Prostate gland (tissue), 2 donors: ENCODE results near the gene KRT26. TPM values are rescaled to one million over a fixed set of nuclear protein-coding genes. Genes with fewer than 3 reads are reported as not detected.
A peak's percentile ranks its signal among the peaks of the same experiment; 100 is the strongest.

ENCODE experiments used
- DNase-seq: peaks from one replicate; pipeline ENCODE4 v3.0.0-alpha.2; 2019; ENCODE audit warnings: low spot score
- H3K27ac ChIP-seq, 2 donors: fragments of 200-600 bp; sonication (generic); 2 replicates each; pipeline ENCODE4 v1.5.1; 2017 to 2019
- H3K27me3 ChIP-seq: fragments of 200-600 bp; sonication (generic); replicated peaks from 2 replicates; pipeline ENCODE4 v1.5.1; 2019; ENCODE audit not compliant: insufficient read depth
- H3K36me3 ChIP-seq, 2 donors: fragments of 200-600 bp; sonication (generic); 1 replicate in 1 of 2; 2 replicates in 1 of 2; pipeline versions ENCODE4 v1.5.1 to v1.8.1; 2017 to 2019
- H3K4me1 ChIP-seq: fragments of 200-600 bp; sonication (generic); replicated peaks from 2 replicates; pipeline ENCODE4 v1.5.1; 2019
- H3K4me3 ChIP-seq, 2 donors: fragments of 200-600 bp; sonication (generic); 2 replicates each; pipeline ENCODE4 v1.5.1; 2017 to 2019
- H3K9me3 ChIP-seq: fragments of 200-600 bp; sonication (generic); 2 replicates; pipeline ENCODE4 v1.5.1; 2017
- CTCF ChIP-seq, 4 experiments: fragments of 200-600 bp in 2 of 4; fragments of 450-650 bp in 2 of 4; sonication (generic) in 2 of 4; IDR thresholded peaks; 1 replicate in 3 of 4; 2 replicates in 1 of 4; pipeline ENCODE4 v1.5.1; 2016 to 2019; ENCODE audit warnings: antibody characterized with exemption in 4 of 4, mild to moderate bottlenecking in 2 of 4, moderate library complexity in 2 of 4
- POLR2A ChIP-seq: fragments of 450-650 bp; IDR thresholded peaks from one replicate; pipeline ENCODE4 v1.6.1; 2016; ENCODE audit warnings: antibody characterized with exemption, mild to moderate bottlenecking
- POLR2AphosphoS5 ChIP-seq: sonication (generic); formaldehyde crosslinking; IDR thresholded peaks from one replicate; pipeline ENCODE4 v1.6.1; 2017; ENCODE audit warnings: antibody characterized with exemption
- WGBS: methylation state at CpG from one replicate; pipeline ENCODE4 v1.1.5; 2018; 5-methylcytosine and 5-hydroxymethylcytosine counted together
- intact Hi-C: fragments of 100-400 bp; cut with DNase I; formaldehyde crosslinking; loops from one replicate; pipeline ENCODE4 v1.14.2; 2022
- total RNA-seq, 2 donors: library from RNA; depleted of rRNA; stranded (reverse); fragments of >200 nt; gene quantifications; one replicate each; pipeline ENCODE4 v1.1.0, GENCODE V29; 2016

KRT26 gene
- total RNA-seq, result under 1 TPM in 1 of 2 donors, not detected in 1; 0.28 TPM

DNA sequence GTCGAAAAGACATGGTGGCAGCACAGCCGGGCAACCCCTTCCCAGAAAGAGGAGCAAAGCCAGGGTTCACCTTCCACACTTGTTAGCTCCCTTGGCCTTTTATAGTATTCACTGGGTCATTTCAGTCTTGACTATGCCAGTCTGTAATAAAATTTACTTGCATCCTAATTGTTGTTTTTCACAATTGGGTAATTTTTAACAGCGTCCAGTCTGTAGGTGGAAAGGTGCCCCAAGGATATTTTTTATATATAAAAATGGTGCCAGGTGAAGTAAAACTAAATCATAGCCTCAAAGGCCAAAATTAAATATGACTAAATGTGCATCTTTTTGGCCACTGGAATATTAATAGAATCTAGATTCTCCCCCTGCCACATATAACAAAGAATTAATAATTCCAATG lies at the start of gene KRT26:
KRT26 (minus strand) TSS at position 101 of the 400 bp plus-strand sequence; CDS start at position 13, 88 bp downstream.
- intact Hi-C loops, result no loop called here
- H3K4me1 ChIP-seq, result no peaks in the 10 kb centered on the region
- H3K27me3 ChIP-seq, result no peaks in the 10 kb centered on the region
- no peaks in the 10 kb centered on the region for H3K9me3 ChIP-seq
- H3K4me3 ChIP-seq, result no peak within 1 kb of the TSS
- TF ChIP-seq POLR2A (no peak), CTCF (IDR thresholded peaks at IDR 0.05) (no peak), POLR2AphosphoS5 (no peak)
- no peak for DNase-seq
- WGBS, result 94% methylated on average over 3 of the region's 3 CpGs
- H3K27ac ChIP-seq, result no peak within 1 kb of the TSS
- no peaks in the 10 kb centered on the region for H3K36me3 ChIP-seq

GRCh38 chr17:40821536-40821935 lies 49.5 kb upstream of the KRT26 start:
- no peaks in the 10 kb centered on the region for H3K9me3 ChIP-seq
- peak overlapping the region; percentile 17 to 30 for H3K27ac ChIP-seq
- no peaks in the 10 kb centered on the region for H3K27me3 ChIP-seq
- TF ChIP-seq POLR2AphosphoS5, result peak; percentile 8
- TF ChIP-seq CTCF (IDR thresholded peaks at IDR 0.05), result no peak
- TF ChIP-seq POLR2A, result no peak
- no peak for DNase-seq
- no peak overlapping the region for H3K4me3 ChIP-seq
- peaks cover 5% of the 10 kb centered on the region for H3K4me1 ChIP-seq
- intact Hi-C loops, result no loop called here
- no peaks in the 10 kb centered on the region for H3K36me3 ChIP-seq

DNA sequence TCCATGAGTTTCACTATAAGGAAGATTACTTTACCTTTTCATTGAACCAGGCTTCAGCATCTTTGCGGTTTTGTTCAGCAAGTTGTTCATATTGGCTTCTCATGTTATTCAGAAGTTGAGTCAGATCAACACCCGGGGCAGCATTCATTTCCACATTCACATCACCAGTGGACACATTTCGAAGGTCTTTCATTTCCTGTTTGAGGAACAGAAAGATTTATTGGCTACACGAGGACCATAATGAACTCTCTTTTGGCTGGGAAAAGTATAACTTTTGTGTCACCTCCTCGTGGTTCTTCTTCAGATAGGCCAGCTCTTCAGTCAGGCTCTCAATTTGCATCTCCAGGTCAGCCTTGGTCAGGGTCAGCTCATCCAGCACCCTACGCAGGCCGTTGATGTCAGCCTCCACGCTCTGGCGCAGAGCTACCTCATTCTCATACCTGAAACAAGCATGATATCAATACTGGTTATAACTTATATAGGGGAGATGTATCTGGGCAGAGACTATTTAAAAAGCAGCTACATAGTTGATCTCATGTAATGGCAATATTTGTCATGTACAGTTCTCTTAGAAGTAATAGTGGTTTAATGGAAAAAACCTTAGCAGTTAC lies 48.3 kb upstream of the KRT26 start:
- TF ChIP-seq CTCF (IDR thresholded peaks at IDR 0.05), result no peak
- no peak for TF ChIP-seq POLR2A
- no peak for TF ChIP-seq POLR2AphosphoS5
- Histone ChIP-seq H3K36me3 (no peaks in the 10 kb centered on the region), H3K4me1 (peaks cover 5% of the 10 kb centered on the region), H3K27ac (peak overlapping the region in 1 of 2 donors; percentile 77), H3K9me3 (no peaks in the 10 kb centered on the region), H3K27me3 (no peaks in the 10 kb centered on the region), H3K4me3 (no peak overlapping the region)
- 80% methylated on average over 9 of the region's 9 CpGs for WGBS
- no peak for DNase-seq
- intact Hi-C loops, result no loop called here

- WGBS, result 29% methylated on average over 9 of the region's 9 CpGs
- TF ChIP-seq POLR2A (no peak), CTCF (IDR thresholded peaks at IDR 0.05) (no peak), POLR2AphosphoS5 (no peak)
- Histone ChIP-seq H3K4me3 (peak overlapping the region; percentile 62 to 64), H3K9me3 (no peaks in the 10 kb centered on the region), H3K27me3 (no peaks in the 10 kb centered on the region), H3K4me1 (peaks cover 5% of the 10 kb centered on the region), H3K27ac (peak overlapping the region; percentile 72 to 77), H3K36me3 (no peaks in the 10 kb centered on the region)
- no peak for DNase-seq
- intact Hi-C loops, result no loop called here
These were observed 47.6 kb upstream of the KRT26 start for GRCh38 chr17:40819528-40820125.
